ENCODE data around the gene PIGN. TPM values are rescaled to one million over a fixed set of nuclear protein-coding genes. Genes with fewer than 3 reads are reported as not detected.

Gene PIGN
- total and polyA plus RNA-seq, 2 donors (not counting 1 experiment from before 2014, with no cell fraction given), result 2.7 to 37.3 TPM

DNA sequence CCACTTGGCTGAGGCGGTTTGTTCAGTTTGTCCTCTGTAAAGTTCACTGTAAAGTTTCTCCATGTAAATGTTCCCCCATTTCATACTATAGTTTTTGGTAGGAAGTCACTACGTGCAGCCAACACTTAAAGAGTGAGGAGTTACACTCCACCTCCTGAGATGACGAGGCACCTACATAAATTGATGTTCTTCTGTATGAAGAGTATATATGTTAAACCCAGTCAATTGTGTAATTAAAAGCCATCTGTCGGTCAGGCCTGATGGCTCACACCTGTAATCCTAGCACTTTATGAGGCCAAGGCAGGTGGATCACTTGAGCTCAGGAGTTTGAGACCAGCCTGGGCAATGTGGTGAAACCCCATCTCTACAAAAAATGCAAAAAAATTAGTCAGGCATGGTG, 7.6 kb downstream of the PIGN start:
- H3K36me3 ChIP-seq (replicated peaks in 1 of 2; ENCODE audit: control extremely low read depth in 1 of 2, control insufficient read depth in 1 of 2, extremely low read depth in 1 of 2, insufficient read depth in 2 of 2, low read length in 1 of 2), result peaks cover 0 to 3% of the 10 kb centered on the region in 2 experiments
- H3K27me3 ChIP-seq (replicated peaks in 1 of 4; ENCODE audit: control extremely low read depth in 1 of 4, control insufficient read depth in 3 of 4, insufficient read depth in 4 of 4, low read length in 3 of 4), result no peaks in the 10 kb centered on the region
- ATAC-seq (ENCODE audit: low read depth) (no peak), DNase-seq (no peak)
- WGBS (ENCODE audit: insufficient coverage), result 33% methylated on average over 1 of the region's 4 CpGs
- no peak overlapping the region for H3K27ac ChIP-seq (ENCODE audit: low read length in 2 of 2)
- peaks cover 0 to 5% of the 10 kb centered on the region in 2 donors for H3K4me1 ChIP-seq (ENCODE audit: control insufficient read depth in 2 of 2, insufficient read depth in 2 of 2, low read length in 2 of 2)
- TF ChIP-seq, protein P1, sequence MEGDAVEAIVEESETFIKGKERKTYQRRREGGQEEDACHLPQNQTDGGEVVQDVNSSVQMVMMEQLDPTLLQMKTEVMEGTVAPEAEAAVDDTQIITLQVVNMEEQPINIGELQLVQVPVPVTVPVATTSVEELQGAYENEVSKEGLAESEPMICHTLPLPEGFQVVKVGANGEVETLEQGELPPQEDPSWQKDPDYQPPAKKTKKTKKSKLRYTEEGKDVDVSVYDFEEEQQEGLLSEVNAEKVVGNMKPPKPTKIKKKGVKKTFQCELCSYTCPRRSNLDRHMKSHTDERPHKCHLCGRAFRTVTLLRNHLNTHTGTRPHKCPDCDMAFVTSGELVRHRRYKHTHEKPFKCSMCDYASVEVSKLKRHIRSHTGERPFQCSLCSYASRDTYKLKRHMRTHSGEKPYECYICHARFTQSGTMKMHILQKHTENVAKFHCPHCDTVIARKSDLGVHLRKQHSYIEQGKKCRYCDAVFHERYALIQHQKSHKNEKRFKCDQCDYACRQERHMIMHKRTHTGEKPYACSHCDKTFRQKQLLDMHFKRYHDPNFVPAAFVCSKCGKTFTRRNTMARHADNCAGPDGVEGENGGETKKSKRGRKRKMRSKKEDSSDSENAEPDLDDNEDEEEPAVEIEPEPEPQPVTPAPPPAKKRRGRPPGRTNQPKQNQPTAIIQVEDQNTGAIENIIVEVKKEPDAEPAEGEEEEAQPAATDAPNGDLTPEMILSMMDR (IDR thresholded peaks at IDR 0.05), result no peak
- TF ChIP-seq EZH2 (IDR thresholded peaks at IDR 0.05; ENCODE audit: borderline replicate concordance, insufficient read depth, low read depth, low read length, poor library complexity, severe bottlenecking), result no peak
- H3K4me3 ChIP-seq (ENCODE audit: control extremely low read depth in 1 of 5, extremely low read depth in 1 of 5, insufficient read depth in 1 of 5, low read depth in 2 of 5, low read length in 4 of 5), result no peak overlapping the region
- H2AFZ ChIP-seq (ENCODE audit: insufficient read depth, low read depth, low read length, poor library complexity, severe bottlenecking), result no peak overlapping the region
- H3K4me1 Mint-ChIP-seq, result peaks cover 19% of the 10 kb centered on the region
- H4K20me1 ChIP-seq (ENCODE audit: control insufficient read depth, insufficient read depth, low read length, poor library complexity, severe bottlenecking), result peaks cover 19% of the 10 kb centered on the region
- H3K4me3 Mint-ChIP-seq, result no peak overlapping the region
- intact Hi-C loops (cut with micrococcal nuclease), result no loop called here
- H3K9me3 Mint-ChIP-seq (ENCODE audit: insufficient read depth), result no peaks in the 10 kb centered on the region
- POLR2A ChIA-PET, result no interaction called here
- H3K9me3 ChIP-seq (ENCODE audit: control extremely low read depth in 1 of 3, control insufficient read depth in 2 of 3, insufficient read depth in 1 of 3, low read length in 2 of 3), result no peaks in the 10 kb centered on the region
- H3K9ac ChIP-seq (ENCODE audit: low read length), result no peak overlapping the region
- CTCF ChIA-PET, result interaction anchor here (9.3 kb wide), 1 partner anchor 70 kb away, joined by 145 read pairs; no protein-coding TSS in a partner anchor
- H3K27ac Mint-ChIP-seq, result no peak overlapping the region
- peaks cover 27% of the 10 kb centered on the region for H3K79me2 ChIP-seq (ENCODE audit: control insufficient read depth, insufficient read depth, low read length)
- no peak overlapping the region for H3K4me2 ChIP-seq (replicated peaks; ENCODE audit: low read depth, low read length, poor library complexity, severe bottlenecking)
- H3K27me3 Mint-ChIP-seq, result no peaks in the 10 kb centered on the region

DNA sequence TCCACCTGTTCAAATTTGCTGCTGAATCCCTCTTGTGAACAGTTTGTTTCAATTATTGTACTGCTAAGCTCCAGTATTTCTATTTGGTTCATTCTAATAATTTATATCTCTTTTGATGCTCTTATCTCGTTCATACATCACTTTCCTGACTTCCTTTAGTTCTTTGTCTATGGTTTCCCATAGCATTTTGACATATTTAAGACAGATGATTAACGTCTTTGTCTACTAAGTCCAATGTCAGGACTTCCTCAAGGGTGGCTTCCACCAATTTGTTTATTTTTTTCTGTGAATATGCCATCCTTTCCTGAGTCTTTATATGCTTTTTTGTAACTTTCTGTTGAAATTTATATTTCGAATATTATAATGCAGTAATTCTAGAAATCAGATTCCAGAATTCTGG, 9.6 kb downstream of the PIGN start:
- no peaks in the 10 kb centered on the region for H3K9me3 Mint-ChIP-seq (ENCODE audit: insufficient read depth)
- POLR2A ChIA-PET, result no interaction called here
- no peaks in the 10 kb centered on the region for H3K27me3 ChIP-seq (replicated peaks in 1 of 4; ENCODE audit: control extremely low read depth in 1 of 4, control insufficient read depth in 3 of 4, insufficient read depth in 4 of 4, low read length in 3 of 4)
- no peak overlapping the region for H3K9ac ChIP-seq (ENCODE audit: low read length)
- H4K20me1 ChIP-seq (ENCODE audit: control insufficient read depth, insufficient read depth, low read length, poor library complexity, severe bottlenecking), result peaks cover 6% of the 10 kb centered on the region
- no peak overlapping the region for H3K4me3 ChIP-seq (ENCODE audit: control extremely low read depth in 1 of 5, extremely low read depth in 1 of 5, insufficient read depth in 1 of 5, low read depth in 2 of 5, low read length in 4 of 5)
- peaks cover 0 to 5% of the 10 kb centered on the region in 2 donors for H3K4me1 ChIP-seq (ENCODE audit: control insufficient read depth in 2 of 2, insufficient read depth in 2 of 2, low read length in 2 of 2)
- peaks cover 0 to 3% of the 10 kb centered on the region in 2 experiments for H3K36me3 ChIP-seq (replicated peaks in 1 of 2; ENCODE audit: control extremely low read depth in 1 of 2, control insufficient read depth in 1 of 2, extremely low read depth in 1 of 2, insufficient read depth in 2 of 2, low read length in 1 of 2)
- no peak overlapping the region for H3K27ac ChIP-seq (ENCODE audit: low read length in 2 of 2)
- no peak overlapping the region for H3K4me2 ChIP-seq (replicated peaks; ENCODE audit: low read depth, low read length, poor library complexity, severe bottlenecking)
- H3K27ac Mint-ChIP-seq, result no peak overlapping the region
- no peak overlapping the region for H3K4me3 Mint-ChIP-seq
- H3K9me3 ChIP-seq (ENCODE audit: control extremely low read depth in 1 of 3, control insufficient read depth in 2 of 3, insufficient read depth in 1 of 3, low read length in 2 of 3), result no peaks in the 10 kb centered on the region
- DNase-seq, result no peak
- intact Hi-C loops (cut with micrococcal nuclease), result no loop called here
- no peaks in the 10 kb centered on the region for H3K27me3 Mint-ChIP-seq
- TF ChIP-seq EZH2 (IDR thresholded peaks at IDR 0.05; ENCODE audit: borderline replicate concordance, insufficient read depth, low read depth, low read length, poor library complexity, severe bottlenecking), result no peak
- TF ChIP-seq, protein P1 (IDR thresholded peaks at IDR 0.05), result no peak
- H2AFZ ChIP-seq (ENCODE audit: insufficient read depth, low read depth, low read length, poor library complexity, severe bottlenecking), result no peak overlapping the region
- CTCF ChIA-PET, result interaction anchor here (1.0 kb wide), 1 partner anchor 23 kb away, joined by 4 read pairs; no protein-coding TSS in a partner anchor
- H3K79me2 ChIP-seq (ENCODE audit: control insufficient read depth, insufficient read depth, low read length), result peaks cover 18% of the 10 kb centered on the region
- WGBS (ENCODE audit: insufficient coverage), result no CpG with 5 or more reads among the region's 3 CpGs
- peaks cover 17% of the 10 kb centered on the region for H3K4me1 Mint-ChIP-seq
- ATAC-seq (ENCODE audit: low read depth), result no peak

Data from B cell (primary cell).